Stimulated activated effector memory CD8-positive, alpha-beta T cell treated with anti-CD3 and anti-CD28 coated beads, Interleukin-12 subunit alpha, Interleukin-12 subunit beta, amount 100 ng/mL, for 72 hours (primary cell): Measurements from ENCODE around the gene CA10.

Experiments
- ATAC-seq: fragments of 150-1000 bp; cut with Tn5 transposase; 2 replicates; pipeline ENCODE4 v1.10.0; 2021
- DNase-seq, 2 donors: peaks; one replicate each; pipeline ENCODE4 v3.0.0; 2021 to 2022; ENCODE audit warnings: low spot score in 2 of 2
- H3K27ac Mint-ChIP-seq: one replicate; pipeline ENCODE4 v1.8.0; 2022; ENCODE audit warnings: mild to moderate bottlenecking, mixed read lengths
- H3K36me3 Mint-ChIP-seq: one replicate; pipeline ENCODE4 v1.8.0; 2022; ENCODE audit warnings: mild to moderate bottlenecking, mixed read lengths
- H3K4me1 Mint-ChIP-seq: one replicate; pipeline ENCODE4 v1.8.0; 2022; ENCODE audit warnings: mixed read lengths
- H3K4me3 Mint-ChIP-seq: one replicate; pipeline ENCODE4 v1.8.0; 2022; ENCODE audit warnings: mild to moderate bottlenecking, mixed read lengths
- H3K9me3 Mint-ChIP-seq: one replicate; pipeline ENCODE4 v1.8.0; 2022; ENCODE audit warnings: mixed read lengths

CA10 gene

GRCh38 chr17:52154466-52154865 is 4.0 kb downstream of the CA10 start:
- Mint-ChIP-seq H3K4me3 (no peak overlapping the region), H3K9me3 (peaks cover 12% of the 10 kb centered on the region), H3K4me1 (peaks cover 8% of the 10 kb centered on the region), H3K36me3 (no peaks in the 10 kb centered on the region), H3K27ac (no peak overlapping the region)
- ATAC-seq = no peak
- DNase-seq = no peak

GRCh38 chr17:52150935-52151334 is 7.6 kb downstream of the CA10 start:
- no peak overlapping the region for H3K4me3 Mint-ChIP-seq
- H3K4me1 Mint-ChIP-seq = no peaks in the 10 kb centered on the region
- no peak for ATAC-seq
- no peak for DNase-seq
- peaks cover 12% of the 10 kb centered on the region for H3K9me3 Mint-ChIP-seq
- no peaks in the 10 kb centered on the region for H3K36me3 Mint-ChIP-seq
- no peak overlapping the region for H3K27ac Mint-ChIP-seq

- Mint-ChIP-seq H3K4me3 (no peak overlapping the region), H3K9me3 (peaks cover 12% of the 10 kb centered on the region), H3K4me1 (no peaks in the 10 kb centered on the region), H3K36me3 (no peaks in the 10 kb centered on the region), H3K27ac (no peak overlapping the region)
- ATAC-seq (no peak), DNase-seq (no peak)
Measured at GRCh38 chr17:52149626-52150025, 8.9 kb downstream of the CA10 start.

- Mint-ChIP-seq H3K9me3 (peaks cover 12% of the 10 kb centered on the region), H3K4me3 (no peak overlapping the region), H3K36me3 (no peaks in the 10 kb centered on the region), H3K4me1 (no peaks in the 10 kb centered on the region), H3K27ac (no peak overlapping the region)
- no peak for DNase-seq
- ATAC-seq = no peak
Measured at GRCh38 chr17:52148969-52149351, 9.6 kb downstream of the CA10 start.

- peak overlapping the region; percentile 63 for H3K27ac Mint-ChIP-seq
Measured at GRCh38 chr17:52148288-52148968, 10.1 kb downstream of the CA10 start.

GRCh38 chr17:52147872-52148271 is 10.6 kb downstream of the CA10 start:
- no peak overlapping the region for H3K4me3 Mint-ChIP-seq
- H3K9me3 Mint-ChIP-seq = peaks cover 12% of the 10 kb centered on the region
- ATAC-seq = peak; percentile 83
- H3K27ac Mint-ChIP-seq = peak overlapping the region; percentile 63
- no peak for DNase-seq
- no peaks in the 10 kb centered on the region for H3K36me3 Mint-ChIP-seq
- H3K4me1 Mint-ChIP-seq = no peaks in the 10 kb centered on the region

More at GRCh38 chr17:52148288-52148968, 10.1 kb downstream of the CA10 start:
- no peaks in the 10 kb centered on the region for H3K36me3 Mint-ChIP-seq
- ATAC-seq (peak; percentile 53), DNase-seq (no peak)
- H3K9me3 Mint-ChIP-seq = peaks cover 12% of the 10 kb centered on the region
- no peaks in the 10 kb centered on the region for H3K4me1 Mint-ChIP-seq
- H3K4me3 Mint-ChIP-seq = no peak overlapping the region

- DNase-seq (no peak), ATAC-seq (peak; percentile 89)
- Mint-ChIP-seq H3K36me3 (no peaks in the 10 kb centered on the region), H3K4me1 (no peaks in the 10 kb centered on the region), H3K27ac (peak overlapping the region; percentile 63), H3K4me3 (no peak overlapping the region), H3K9me3 (peaks cover 11% of the 10 kb centered on the region)
Measured at GRCh38 chr17:52147431-52147830, 11.1 kb downstream of the CA10 start.

GRCh38 chr17:52145476-52145875 is 13.0 kb downstream of the CA10 start:
- Mint-ChIP-seq H3K4me3 (no peak overlapping the region), H3K27ac (no peak overlapping the region), H3K36me3 (no peaks in the 10 kb centered on the region), H3K4me1 (no peaks in the 10 kb centered on the region), H3K9me3 (peaks cover 7% of the 10 kb centered on the region)
- DNase-seq = no peak
- no peak for ATAC-seq

GRCh38 chr17:52143542-52143941 is 15.0 kb downstream of the CA10 start:
- no peak overlapping the region for H3K27ac Mint-ChIP-seq
- no peaks in the 10 kb centered on the region for H3K36me3 Mint-ChIP-seq
- H3K4me1 Mint-ChIP-seq = no peaks in the 10 kb centered on the region
- H3K4me3 Mint-ChIP-seq = no peak overlapping the region
- ATAC-seq = no peak
- peaks cover 4% of the 10 kb centered on the region for H3K9me3 Mint-ChIP-seq
- no peak for DNase-seq

GRCh38 chr17:52140601-52141000 is 17.9 kb downstream of the CA10 start:
- H3K36me3 Mint-ChIP-seq = no peaks in the 10 kb centered on the region
- peaks cover 6% of the 10 kb centered on the region for H3K9me3 Mint-ChIP-seq
- no peak overlapping the region for H3K4me3 Mint-ChIP-seq
- DNase-seq (no peak), ATAC-seq (no peak)
- H3K27ac Mint-ChIP-seq = no peak overlapping the region
- no peaks in the 10 kb centered on the region for H3K4me1 Mint-ChIP-seq

- DNase-seq (no peak), ATAC-seq (no peak)
- H3K9me3 Mint-ChIP-seq = peaks cover 12% of the 10 kb centered on the region
- no peak overlapping the region for H3K27ac Mint-ChIP-seq
- no peak overlapping the region for H3K4me3 Mint-ChIP-seq
- H3K4me1 Mint-ChIP-seq = no peaks in the 10 kb centered on the region
- H3K36me3 Mint-ChIP-seq = no peaks in the 10 kb centered on the region
Measured at GRCh38 chr17:52138752-52139151, 19.8 kb downstream of the CA10 start.

- Mint-ChIP-seq H3K4me3 (no peak overlapping the region), H3K9me3 (peaks cover 12% of the 10 kb centered on the region), H3K4me1 (no peaks in the 10 kb centered on the region), H3K27ac (no peak overlapping the region), H3K36me3 (no peaks in the 10 kb centered on the region)
- ATAC-seq = no peak
- DNase-seq = no peak
Measured at GRCh38 chr17:52138350-52138749, 20.2 kb downstream of the CA10 start.

- ATAC-seq (no peak), DNase-seq (no peak)
- no peaks in the 10 kb centered on the region for H3K36me3 Mint-ChIP-seq
- no peak overlapping the region for H3K27ac Mint-ChIP-seq
- H3K4me1 Mint-ChIP-seq = no peaks in the 10 kb centered on the region
- H3K4me3 Mint-ChIP-seq = no peak overlapping the region
- H3K9me3 Mint-ChIP-seq = peaks cover 9% of the 10 kb centered on the region
Measured at GRCh38 chr17:52136166-52136565, 22.3 kb downstream of the CA10 start.

GRCh38 chr17:52134641-52135040 is 23.9 kb downstream of the CA10 start:
- ATAC-seq (peak; percentile 31), DNase-seq (no peak)
- no peak overlapping the region for H3K27ac Mint-ChIP-seq
- no peaks in the 10 kb centered on the region for H3K36me3 Mint-ChIP-seq
- H3K9me3 Mint-ChIP-seq = peaks cover 9% of the 10 kb centered on the region
- H3K4me3 Mint-ChIP-seq = no peak overlapping the region
- H3K4me1 Mint-ChIP-seq = no peaks in the 10 kb centered on the region

- ATAC-seq (no peak), DNase-seq (no peak)
- H3K4me3 Mint-ChIP-seq = no peak overlapping the region
- no peak overlapping the region for H3K27ac Mint-ChIP-seq
- H3K9me3 Mint-ChIP-seq = peaks cover 6% of the 10 kb centered on the region
- H3K36me3 Mint-ChIP-seq = no peaks in the 10 kb centered on the region
- no peaks in the 10 kb centered on the region for H3K4me1 Mint-ChIP-seq
Measured at GRCh38 chr17:52128721-52129120, 29.8 kb downstream of the CA10 start.

- Mint-ChIP-seq H3K4me3 (no peak overlapping the region), H3K36me3 (no peaks in the 10 kb centered on the region), H3K4me1 (no peaks in the 10 kb centered on the region), H3K9me3 (peaks cover 6% of the 10 kb centered on the region), H3K27ac (no peak overlapping the region)
- no peak for DNase-seq
- ATAC-seq = no peak
Measured at GRCh38 chr17:52124993-52125392, 33.5 kb downstream of the CA10 start.

- H3K9me3 Mint-ChIP-seq = peaks cover 6% of the 10 kb centered on the region
- DNase-seq = no peak
- no peak for ATAC-seq
- no peaks in the 10 kb centered on the region for H3K36me3 Mint-ChIP-seq
- no peak overlapping the region for H3K4me3 Mint-ChIP-seq
- H3K4me1 Mint-ChIP-seq = no peaks in the 10 kb centered on the region
- H3K27ac Mint-ChIP-seq = no peak overlapping the region
Measured at GRCh38 chr17:52124561-52124960, 34.0 kb downstream of the CA10 start.
